GM12875 (cell line): ENCODE data around the gene PSAT1.

Experiments
- H3K4me3 ChIP-seq: one replicate; pipeline ENCODE4 v1.5.1; 2011; ENCODE audit warnings: low read depth, low read length, control low read depth
- CTCF ChIP-seq: IDR thresholded peaks from 2 replicates; pipeline ENCODE4 v1.5.1; 2011; ENCODE audit warnings: low read depth, mild to moderate bottlenecking, control low read depth, inconsistent platforms, low read length, moderate library complexity, borderline replicate concordance; ENCODE audit not compliant: insufficient read depth

Gene PSAT1

GRCh38 chr9:78286125-78286524 lies 10.8 kb upstream of the PSAT1 start:
- no peak overlapping the region for H3K4me3 ChIP-seq
- no peak for TF ChIP-seq CTCF

GRCh38 chr9:78286946-78287388 lies 10.0 kb upstream of the PSAT1 start:
- no peak for TF ChIP-seq CTCF
- no peak overlapping the region for H3K4me3 ChIP-seq

DNA sequence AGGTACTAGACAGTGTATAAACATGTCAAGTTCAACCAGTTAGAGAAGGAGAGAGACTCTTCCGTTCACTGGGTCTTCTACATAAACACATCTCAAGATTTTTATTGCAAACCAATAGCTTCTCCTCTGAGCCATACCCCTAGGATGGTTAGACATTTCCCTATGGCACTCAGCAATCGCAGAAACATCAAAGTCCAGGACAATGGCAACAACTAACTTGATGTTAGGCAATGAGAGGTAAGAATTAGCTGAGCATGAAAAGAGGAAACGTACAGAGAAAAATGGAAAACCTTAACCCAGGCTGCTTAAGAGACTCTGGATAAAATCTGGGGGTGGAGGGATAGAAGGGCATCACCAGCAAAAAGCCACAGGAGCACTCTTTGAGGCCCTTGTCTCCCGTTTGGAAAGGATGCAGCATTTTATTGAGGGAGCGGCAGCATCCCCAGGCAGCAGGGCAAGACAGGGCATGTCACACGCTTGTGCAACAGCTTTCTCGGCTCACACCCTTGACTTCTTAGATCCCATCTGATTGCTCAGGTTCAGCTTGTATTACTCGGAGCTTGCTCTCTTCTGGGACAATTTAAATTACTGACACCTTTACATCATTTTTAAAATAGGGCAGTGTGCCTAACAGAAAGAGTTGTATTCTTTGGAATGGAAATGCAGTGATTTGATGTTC lies 8.6 kb upstream of the PSAT1 start:
- TF ChIP-seq CTCF: no peak
- H3K4me3 ChIP-seq: no peak overlapping the region

DNA sequence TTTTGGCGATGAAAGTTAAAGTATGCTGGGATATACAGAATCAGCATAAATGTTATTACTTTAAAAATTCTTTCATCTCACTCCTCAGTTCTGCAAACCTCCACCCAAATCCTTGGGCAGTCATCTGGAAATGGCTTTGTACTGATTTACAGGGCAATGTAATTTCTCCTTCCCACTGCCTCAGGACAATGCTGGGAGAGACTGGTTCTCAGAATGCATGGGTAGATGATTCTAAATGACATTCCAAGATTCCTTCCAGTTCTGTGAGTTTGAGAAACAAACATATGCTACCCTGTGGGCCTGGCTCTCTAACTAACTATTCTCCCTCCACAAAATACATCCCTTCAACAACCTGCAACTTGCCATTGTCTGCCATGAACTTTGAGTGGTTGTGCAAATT lies 7.5 kb upstream of the PSAT1 start:
- no peak for TF ChIP-seq CTCF
- no peak overlapping the region for H3K4me3 ChIP-seq

- no peak overlapping the region for H3K4me3 ChIP-seq
- TF ChIP-seq CTCF: no peak
Measured at GRCh38 chr9:78291240-78291925, 5.5 kb upstream of the PSAT1 start.

DNA sequence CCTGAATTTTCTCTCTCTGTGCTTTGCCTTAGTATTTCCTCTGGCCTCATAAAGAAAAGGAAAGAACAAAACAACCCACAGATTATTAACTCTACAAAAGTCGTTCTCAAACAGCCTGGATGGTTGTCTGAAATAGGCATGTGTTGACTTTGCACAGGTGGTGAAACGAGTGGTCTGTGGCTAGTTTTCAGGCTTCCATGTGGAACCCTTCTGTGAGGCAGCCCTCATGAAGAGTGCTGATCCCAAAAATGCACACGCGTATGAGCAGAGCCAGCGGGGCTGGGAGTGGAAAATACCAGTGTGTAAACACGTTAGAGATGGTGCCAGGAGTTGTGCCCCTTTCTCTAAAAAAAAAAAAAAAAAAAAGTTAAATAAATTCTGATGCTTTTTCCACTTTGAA lies 4.9 kb upstream of the PSAT1 start:
- no peak for TF ChIP-seq CTCF
- H3K4me3 ChIP-seq: no peak overlapping the region
